Measurements from ENCODE around the gene MUC16.

DNA sequence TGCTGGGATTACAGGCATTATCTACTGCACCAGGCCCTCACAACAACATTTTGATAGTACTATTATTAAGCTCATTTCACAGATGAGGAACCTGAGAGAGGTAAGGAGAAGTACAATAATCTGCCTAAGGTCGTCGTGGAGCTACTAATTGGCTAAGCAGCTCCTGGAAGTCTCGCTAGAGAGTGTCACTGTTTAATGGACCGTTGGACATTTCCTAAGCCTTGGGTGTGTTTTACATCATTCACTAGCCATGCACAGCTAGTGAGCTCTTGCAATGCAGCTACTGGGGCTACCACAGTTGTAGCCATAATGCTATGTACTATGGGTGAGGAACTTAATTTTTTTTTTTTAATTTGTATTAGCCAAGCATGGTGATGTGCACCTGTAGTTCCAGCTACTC, 42.7 kb upstream of the MUC16 start:
- no peak for TF ChIP-seq POLR2A (IDR thresholded peaks at IDR 0.05)
- TF ChIP-seq, protein P1, sequence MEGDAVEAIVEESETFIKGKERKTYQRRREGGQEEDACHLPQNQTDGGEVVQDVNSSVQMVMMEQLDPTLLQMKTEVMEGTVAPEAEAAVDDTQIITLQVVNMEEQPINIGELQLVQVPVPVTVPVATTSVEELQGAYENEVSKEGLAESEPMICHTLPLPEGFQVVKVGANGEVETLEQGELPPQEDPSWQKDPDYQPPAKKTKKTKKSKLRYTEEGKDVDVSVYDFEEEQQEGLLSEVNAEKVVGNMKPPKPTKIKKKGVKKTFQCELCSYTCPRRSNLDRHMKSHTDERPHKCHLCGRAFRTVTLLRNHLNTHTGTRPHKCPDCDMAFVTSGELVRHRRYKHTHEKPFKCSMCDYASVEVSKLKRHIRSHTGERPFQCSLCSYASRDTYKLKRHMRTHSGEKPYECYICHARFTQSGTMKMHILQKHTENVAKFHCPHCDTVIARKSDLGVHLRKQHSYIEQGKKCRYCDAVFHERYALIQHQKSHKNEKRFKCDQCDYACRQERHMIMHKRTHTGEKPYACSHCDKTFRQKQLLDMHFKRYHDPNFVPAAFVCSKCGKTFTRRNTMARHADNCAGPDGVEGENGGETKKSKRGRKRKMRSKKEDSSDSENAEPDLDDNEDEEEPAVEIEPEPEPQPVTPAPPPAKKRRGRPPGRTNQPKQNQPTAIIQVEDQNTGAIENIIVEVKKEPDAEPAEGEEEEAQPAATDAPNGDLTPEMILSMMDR (IDR thresholded peaks at IDR 0.05): no peak

Measured in thyroid gland (tissue), 4 donors.